ENCODE results near the gene ZCCHC13. TPM values are rescaled to one million over a fixed set of nuclear protein-coding genes. Genes with fewer than 3 reads are reported as not detected.
"Not testable (repeated sequence)": the region's sequence is repeated elsewhere in the genome, so short reads cannot be mapped to it uniquely, and the experiment has no call there.

Gene ZCCHC13
- total RNA-seq (not detected), polyA plus RNA-seq (not detected)
- long read RNA-seq, donor 1, result 0 reads
- long read RNA-seq, donor 2, result 0 reads
- long read RNA-seq, donor 3, result 0 reads
- long read RNA-seq, donor 4, result 0 reads
- long read RNA-seq, donor 5, result 0 reads
- long read RNA-seq, donor 6, result 0 reads
- long read RNA-seq, donor 7, result 0 reads
- long read RNA-seq, donor 8, result 0 reads
- long read RNA-seq, donor 9, result 0 reads
- long read RNA-seq, donor 10, result 0 reads

DNA sequence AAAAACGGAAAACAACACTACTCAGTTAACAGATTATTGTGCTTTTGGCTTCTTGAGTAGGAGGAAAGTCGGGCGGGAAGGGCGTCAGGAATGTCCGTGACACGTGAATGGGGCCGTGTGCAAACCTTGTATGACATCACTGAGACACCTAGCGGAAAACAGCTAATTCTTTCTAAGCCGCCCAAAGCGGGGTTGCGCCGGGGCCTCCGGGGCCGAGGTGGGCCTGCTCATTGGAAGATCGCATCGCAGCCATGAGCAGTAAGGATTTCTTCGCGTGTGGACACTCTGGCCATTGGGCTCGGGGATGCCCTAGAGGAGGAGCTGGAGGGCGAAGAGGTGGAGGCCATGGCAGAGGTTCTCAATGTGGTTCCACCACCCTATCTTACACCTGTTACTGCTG is at the start of gene ZCCHC13:
Gene ZCCHC13, plus strand, starts transcription at position 165 of the 400 bp plus-strand sequence. Its CDS starts 87 bp downstream, at position 252.
- no peak for DNase-seq

DNA sequence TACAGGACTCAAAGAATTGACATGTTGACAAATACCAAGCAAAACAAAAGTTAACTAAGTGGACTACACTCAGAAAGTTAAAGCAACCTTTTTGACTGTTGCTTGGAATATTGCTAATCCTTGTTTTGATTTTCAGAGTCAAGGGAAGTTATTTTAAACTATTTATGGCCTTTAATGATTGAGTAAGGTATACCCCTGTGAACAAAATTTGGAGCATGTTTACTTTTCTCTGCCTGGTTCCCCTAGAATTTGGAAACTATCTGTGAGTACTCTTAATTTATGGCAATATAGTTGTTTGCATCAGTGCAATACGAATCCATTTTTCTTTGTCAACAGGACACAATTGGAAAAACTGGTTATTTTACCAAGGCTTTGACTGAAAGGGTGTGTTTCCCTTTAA is 45.9 kb upstream of the ZCCHC13 start:
- H3K9me3 ChIP-seq; DNase-seq; H3K27ac ChIP-seq; H3K4me3 ChIP-seq; intact Hi-C loops (cut with DNase I; ENCODE audit: low total_unique reads); H3K27me3 ChIP-seq; H3K4me1 ChIP-seq: not testable (repeated sequence)
- H3K36me3 ChIP-seq, result peaks cover 0 to 33% (median 26%) of the 10 kb centered on the region in 4 donors
- 60 to 96% (median 87%) methylated on average over 1 of the region's 1 CpG for WGBS, 5 donors

More for the DNA sequence above, at the start of gene ZCCHC13:
- Histone ChIP-seq H3K9me3 (no peaks in the 10 kb centered on the region), H3K4me1 (no peaks in the 10 kb centered on the region), H3K27me3 (no peaks in the 10 kb centered on the region), H3K36me3 (no peaks in the 10 kb centered on the region), H3K4me3 (no peak within 1 kb of the TSS), H3K27ac (no peak within 1 kb of the TSS)
- 87 to 97% (median 93%) methylated on average over 10 to 20 of the region's 20 CpGs for WGBS, 5 donors
- intact Hi-C loops (cut with DNase I; ENCODE audit: low total_unique reads), result no loop called here
- TF ChIP-seq POLR2A (IDR thresholded peaks at IDR 0.05), result no peak
- TF ChIP-seq POLR2AphosphoS5 (IDR thresholded peaks at IDR 0.05), result no peak
- TF ChIP-seq, protein P1, sequence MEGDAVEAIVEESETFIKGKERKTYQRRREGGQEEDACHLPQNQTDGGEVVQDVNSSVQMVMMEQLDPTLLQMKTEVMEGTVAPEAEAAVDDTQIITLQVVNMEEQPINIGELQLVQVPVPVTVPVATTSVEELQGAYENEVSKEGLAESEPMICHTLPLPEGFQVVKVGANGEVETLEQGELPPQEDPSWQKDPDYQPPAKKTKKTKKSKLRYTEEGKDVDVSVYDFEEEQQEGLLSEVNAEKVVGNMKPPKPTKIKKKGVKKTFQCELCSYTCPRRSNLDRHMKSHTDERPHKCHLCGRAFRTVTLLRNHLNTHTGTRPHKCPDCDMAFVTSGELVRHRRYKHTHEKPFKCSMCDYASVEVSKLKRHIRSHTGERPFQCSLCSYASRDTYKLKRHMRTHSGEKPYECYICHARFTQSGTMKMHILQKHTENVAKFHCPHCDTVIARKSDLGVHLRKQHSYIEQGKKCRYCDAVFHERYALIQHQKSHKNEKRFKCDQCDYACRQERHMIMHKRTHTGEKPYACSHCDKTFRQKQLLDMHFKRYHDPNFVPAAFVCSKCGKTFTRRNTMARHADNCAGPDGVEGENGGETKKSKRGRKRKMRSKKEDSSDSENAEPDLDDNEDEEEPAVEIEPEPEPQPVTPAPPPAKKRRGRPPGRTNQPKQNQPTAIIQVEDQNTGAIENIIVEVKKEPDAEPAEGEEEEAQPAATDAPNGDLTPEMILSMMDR (IDR thresholded peaks at IDR 0.05), result no peak
- no peak for TF ChIP-seq EP300 (IDR thresholded peaks at IDR 0.05)

DNA sequence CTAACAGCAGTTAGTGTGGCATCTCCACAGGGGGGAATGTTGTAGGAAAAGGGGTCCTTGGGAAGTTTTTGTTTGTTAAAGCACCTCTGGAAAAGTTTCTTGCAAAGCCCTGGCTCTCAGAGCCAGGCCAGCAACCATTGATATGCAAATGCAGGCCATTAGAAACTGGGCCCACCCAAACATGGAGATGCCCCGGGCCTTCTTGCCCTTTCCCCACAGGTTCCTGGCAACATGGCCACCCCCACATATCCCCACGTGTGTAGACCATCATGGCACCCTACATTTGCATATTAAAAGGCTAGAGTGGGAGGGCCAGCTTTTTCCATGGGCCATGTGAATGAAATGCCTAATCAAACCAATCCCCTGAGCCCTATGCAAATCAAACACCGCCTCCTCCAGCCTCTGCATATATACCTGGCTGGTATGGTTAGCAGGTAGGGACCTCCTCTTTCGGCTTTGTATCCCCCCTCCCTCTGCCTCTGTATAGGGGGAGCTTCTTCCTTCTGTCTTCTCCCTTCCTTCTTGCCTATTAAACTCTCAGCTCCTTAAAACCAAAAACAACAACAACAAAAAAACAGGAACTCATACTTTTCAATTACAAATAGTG is 44.0 kb upstream of the ZCCHC13 start:
- TF ChIP-seq POLR2AphosphoS5 (IDR thresholded peaks at IDR 0.05) (no peak), EP300 (IDR thresholded peaks at IDR 0.05) (no peak), POLR2A (IDR thresholded peaks at IDR 0.05) (no peak)
- TF ChIP-seq, protein P1 (IDR thresholded peaks at IDR 0.05), result no peak
- H3K27me3 ChIP-seq, result no peaks in the 10 kb centered on the region
- H3K27ac ChIP-seq, result no peak overlapping the region
- H3K4me1 ChIP-seq, result no peaks in the 10 kb centered on the region
- no peak for DNase-seq
- intact Hi-C loops (cut with DNase I; ENCODE audit: low total_unique reads), result no loop called here
- WGBS, 5 donors, result 54 to 85% (median 74%) methylated on average over 3 to 4 of the region's 4 CpGs
- H3K9me3 ChIP-seq, result no peaks in the 10 kb centered on the region
- peaks cover 0 to 40% (median 26%) of the 10 kb centered on the region in 4 donors for H3K36me3 ChIP-seq
- H3K4me3 ChIP-seq, result no peak overlapping the region

DNA sequence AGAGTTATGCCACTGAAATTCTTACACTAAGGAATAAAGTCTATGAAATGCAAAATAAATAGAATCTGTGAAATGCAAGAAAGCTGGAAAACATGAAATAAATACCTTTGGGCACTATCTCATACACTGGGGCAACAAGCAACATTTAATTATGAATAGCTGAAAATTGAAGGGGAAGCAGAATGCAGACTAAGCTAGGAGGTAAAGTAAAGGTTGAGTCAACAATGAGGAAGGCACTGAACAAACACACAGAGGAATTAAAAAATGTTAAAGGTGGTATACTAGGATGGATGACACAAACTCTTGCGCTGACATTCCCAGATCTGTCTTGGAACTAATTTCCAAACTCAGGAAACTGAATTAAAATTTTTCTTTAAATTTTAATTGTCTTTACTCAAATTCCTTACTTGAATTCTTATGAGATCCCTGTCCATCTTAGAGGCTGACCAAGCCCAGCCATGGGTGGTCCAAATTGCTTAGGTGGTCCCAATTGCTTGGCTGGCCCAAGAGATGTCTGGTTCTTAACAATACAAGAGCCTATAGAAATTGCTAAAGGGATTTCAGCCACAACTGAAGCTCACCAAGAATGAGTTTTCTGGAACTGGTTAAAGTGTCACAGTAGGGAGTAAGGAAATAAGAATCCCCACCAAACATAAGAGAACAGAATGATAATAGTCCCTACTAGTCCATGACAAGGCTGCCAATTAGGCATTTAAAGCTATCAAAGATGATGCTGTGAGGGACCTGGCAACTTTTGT is 41.3 kb upstream of the ZCCHC13 start:
- Histone ChIP-seq H3K27me3 (no peaks in the 10 kb centered on the region), H3K4me3 (no peak overlapping the region), H3K36me3 (peaks cover 0 to 34% (median 26%) of the 10 kb centered on the region in 4 donors), H3K27ac (no peak overlapping the region), H3K9me3 (no peaks in the 10 kb centered on the region), H3K4me1 (no peaks in the 10 kb centered on the region)
- intact Hi-C loops (cut with DNase I; ENCODE audit: low total_unique reads), result no loop called here
- DNase-seq, result no peak
- TF ChIP-seq, protein P1 (IDR thresholded peaks at IDR 0.05), result no peak
- no peak for TF ChIP-seq POLR2AphosphoS5 (IDR thresholded peaks at IDR 0.05)
- TF ChIP-seq EP300 (IDR thresholded peaks at IDR 0.05), result no peak
- WGBS, 5 donors, result 88 to 100% (median 92%) methylated on average over 1 of the region's 1 CpG
